Activated T-helper 2 cell treated with anti-CD3 and anti-CD28 coated beads, Interferon-gamma antibody, Interleukin-2, Interleukin-4, amounts not matched to agents 10 μg/mL and 5 μg/mL and 100 μg/mL, durations not matched to agents 14 hours and 24 hours and 36 hours (primary cell): ENCODE results near the gene TRAF5. TPM values are rescaled to one million over a fixed set of nuclear protein-coding genes. Genes with fewer than 3 reads are reported as not detected.

Experiments used
- DNase-seq: peaks from one replicate; pipeline ENCODE4 v3.0.0; 2021; ENCODE audit warnings: low spot score
- H3K27ac Mint-ChIP-seq: one replicate; pipeline ENCODE4 v1.8.0; 2021; ENCODE audit warnings: mixed read lengths
- H3K27me3 Mint-ChIP-seq: one replicate; pipeline ENCODE4 v1.8.0; 2021; ENCODE audit warnings: low read depth, mixed read lengths
- H3K36me3 Mint-ChIP-seq: one replicate; pipeline ENCODE4 v1.8.0; 2021; ENCODE audit warnings: low read depth, mixed read lengths
- H3K4me1 Mint-ChIP-seq: one replicate; pipeline ENCODE4 v1.8.0; 2021; ENCODE audit warnings: low read depth, mixed read lengths
- H3K4me3 Mint-ChIP-seq: one replicate; pipeline ENCODE4 v1.8.0; 2021; ENCODE audit warnings: low read depth, mild to moderate bottlenecking, moderate library complexity, mixed read lengths
- H3K9me3 Mint-ChIP-seq: one replicate; pipeline ENCODE4 v1.8.0; 2021; ENCODE audit warnings: mixed read lengths
- intact Hi-C: fragments of 100-400 bp; cut with micrococcal nuclease; formaldehyde crosslinking; loops from one replicate; pipeline ENCODE4 v1.15.1; 2023
- total RNA-seq: library from RNA; stranded (reverse); gene quantifications from 2 replicates; pipeline ENCODE4 v1.2.3, GENCODE V29; 2022

The TRAF5 gene
- total RNA-seq: 63.8 and 64.6 TPM in 2 replicates

GRCh38 chr1:211326528-211327345 is at the start of gene TRAF5:
TRAF5 (plus strand) TSS chr1:211326833; CDS start chr1:211353240, 26,407 bp downstream.
- Mint-ChIP-seq H3K4me3 (peak within 1 kb of the TSS; percentile 92), H3K27ac (peak within 1 kb of the TSS; percentile 96), H3K27me3 (no peaks in the 10 kb centered on the region), H3K4me1 (peaks cover 76% of the 10 kb centered on the region), H3K9me3 (no peaks in the 10 kb centered on the region), H3K36me3 (peaks cover 36% of the 10 kb centered on the region)
- intact Hi-C loops: loop anchor here (5.0 kb wide), 1 partner anchor 506 kb away; the partner anchor contains the start of gene LPGAT1
- peak; percentile 46 for DNase-seq

GRCh38 chr1:211279340-211279739 is 47.3 kb upstream of the TRAF5 start:
- H3K4me1 Mint-ChIP-seq: peaks cover 2% of the 10 kb centered on the region
- intact Hi-C loops: no loop called here

GRCh38 chr1:211280910-211281309 is 45.7 kb upstream of the TRAF5 start:
- Mint-ChIP-seq H3K4me1 (peaks cover 2% of the 10 kb centered on the region), H3K27me3 (no peaks in the 10 kb centered on the region), H3K9me3 (no peaks in the 10 kb centered on the region), H3K4me3 (no peak overlapping the region), H3K36me3 (peaks cover 39% of the 10 kb centered on the region), H3K27ac (no peak overlapping the region)
- no peak for DNase-seq
- intact Hi-C loops: loop anchor here (1.0 to 2.0 kb wide), 4 partner anchors 16 to 42 kb away; partner anchors contain the start of gene RCOR3

More at GRCh38 chr1:211279340-211279739, 47.3 kb upstream of the TRAF5 start:
- no peaks in the 10 kb centered on the region for H3K9me3 Mint-ChIP-seq
- DNase-seq: no peak
- no peak overlapping the region for H3K4me3 Mint-ChIP-seq
- no peaks in the 10 kb centered on the region for H3K27me3 Mint-ChIP-seq
- peaks cover 31% of the 10 kb centered on the region for H3K36me3 Mint-ChIP-seq
- H3K27ac Mint-ChIP-seq: no peak overlapping the region

GRCh38 chr1:211281320-211282022 is 45.2 kb upstream of the TRAF5 start:
- Mint-ChIP-seq H3K4me3 (no peak overlapping the region), H3K27me3 (no peaks in the 10 kb centered on the region), H3K4me1 (peaks cover 2% of the 10 kb centered on the region), H3K36me3 (peaks cover 37% of the 10 kb centered on the region), H3K27ac (no peak overlapping the region), H3K9me3 (no peaks in the 10 kb centered on the region)
- DNase-seq: no peak
- intact Hi-C loops: loop anchor here (1.0 to 2.0 kb wide), 4 partner anchors 15 to 42 kb away; partner anchors contain the start of gene RCOR3

GRCh38 chr1:211282023-211282373 is 44.6 kb upstream of the TRAF5 start:
- no peak overlapping the region for H3K4me3 Mint-ChIP-seq
- H3K9me3 Mint-ChIP-seq: no peaks in the 10 kb centered on the region
- H3K27ac Mint-ChIP-seq: peak overlapping the region; percentile 71
- H3K36me3 Mint-ChIP-seq: peaks cover 42% of the 10 kb centered on the region
- H3K27me3 Mint-ChIP-seq: no peaks in the 10 kb centered on the region
- H3K4me1 Mint-ChIP-seq: peaks cover 3% of the 10 kb centered on the region
- DNase-seq: no peak
- intact Hi-C loops: no loop called here

GRCh38 chr1:211285196-211285595 is 41.4 kb upstream of the TRAF5 start:
- H3K4me3 Mint-ChIP-seq: no peak overlapping the region
- peaks cover 50% of the 10 kb centered on the region for H3K36me3 Mint-ChIP-seq

GRCh38 chr1:211287218-211287617 is 39.4 kb upstream of the TRAF5 start:
- H3K36me3 Mint-ChIP-seq: peaks cover 67% of the 10 kb centered on the region

More at GRCh38 chr1:211285196-211285595, 41.4 kb upstream of the TRAF5 start:
- DNase-seq: no peak
- Mint-ChIP-seq H3K4me1 (peaks cover 1% of the 10 kb centered on the region), H3K27ac (no peak overlapping the region), H3K9me3 (no peaks in the 10 kb centered on the region), H3K27me3 (no peaks in the 10 kb centered on the region)
- intact Hi-C loops: no loop called here

GRCh38 chr1:211292411-211292810 is 34.2 kb upstream of the TRAF5 start:
- Mint-ChIP-seq H3K27ac (no peak overlapping the region), H3K4me3 (no peak overlapping the region), H3K4me1 (peaks cover 16% of the 10 kb centered on the region), H3K27me3 (no peaks in the 10 kb centered on the region), H3K9me3 (no peaks in the 10 kb centered on the region), H3K36me3 (peaks cover 73% of the 10 kb centered on the region)
- intact Hi-C loops: no loop called here
- no peak for DNase-seq

More at GRCh38 chr1:211287218-211287617, 39.4 kb upstream of the TRAF5 start:
- DNase-seq: no peak
- H3K4me1 Mint-ChIP-seq: peaks cover 4% of the 10 kb centered on the region
- no peaks in the 10 kb centered on the region for H3K27me3 Mint-ChIP-seq
- H3K27ac Mint-ChIP-seq: no peak overlapping the region
- intact Hi-C loops: no loop called here
- H3K9me3 Mint-ChIP-seq: no peaks in the 10 kb centered on the region
- H3K4me3 Mint-ChIP-seq: no peak overlapping the region

- H3K27me3 Mint-ChIP-seq: no peaks in the 10 kb centered on the region
- no peak overlapping the region for H3K4me3 Mint-ChIP-seq
- DNase-seq: no peak
- peaks cover 26% of the 10 kb centered on the region for H3K4me1 Mint-ChIP-seq
- peaks cover 78% of the 10 kb centered on the region for H3K36me3 Mint-ChIP-seq
- no peaks in the 10 kb centered on the region for H3K9me3 Mint-ChIP-seq
- intact Hi-C loops: loop anchor here (2.0 kb wide), 2 partner anchors 16 to 26 kb away; no protein-coding TSS in a partner anchor
- peak overlapping the region; percentile 75 for H3K27ac Mint-ChIP-seq
Measured at GRCh38 chr1:211296396-211296795, 30.2 kb upstream of the TRAF5 start.

GRCh38 chr1:211305044-211305443 is 21.6 kb upstream of the TRAF5 start:
- Mint-ChIP-seq H3K36me3 (peaks cover 57% of the 10 kb centered on the region), H3K27ac (peak overlapping the region; percentile 77), H3K4me3 (no peak overlapping the region), H3K27me3 (no peaks in the 10 kb centered on the region), H3K9me3 (no peaks in the 10 kb centered on the region), H3K4me1 (peaks cover 38% of the 10 kb centered on the region)
- intact Hi-C loops: loop anchor here (1.0 to 2.0 kb wide), 2 partner anchors 18 to 24 kb away; no protein-coding TSS in a partner anchor
- DNase-seq: no peak

GRCh38 chr1:211309617-211310016 is 17.0 kb upstream of the TRAF5 start:
- intact Hi-C loops: no loop called here
- H3K9me3 Mint-ChIP-seq: no peaks in the 10 kb centered on the region
- peaks cover 22% of the 10 kb centered on the region for H3K4me1 Mint-ChIP-seq
- H3K36me3 Mint-ChIP-seq: peaks cover 49% of the 10 kb centered on the region
- H3K27me3 Mint-ChIP-seq: no peaks in the 10 kb centered on the region
- H3K27ac Mint-ChIP-seq: no peak overlapping the region
- H3K4me3 Mint-ChIP-seq: no peak overlapping the region
- no peak for DNase-seq

GRCh38 chr1:211313392-211313791 is 13.2 kb upstream of the TRAF5 start:
- H3K4me3 Mint-ChIP-seq: no peak overlapping the region
- no peaks in the 10 kb centered on the region for H3K9me3 Mint-ChIP-seq
- intact Hi-C loops: no loop called here
- peaks cover 40% of the 10 kb centered on the region for H3K36me3 Mint-ChIP-seq
- no peaks in the 10 kb centered on the region for H3K27me3 Mint-ChIP-seq
- H3K27ac Mint-ChIP-seq: no peak overlapping the region
- peaks cover 15% of the 10 kb centered on the region for H3K4me1 Mint-ChIP-seq
- no peak for DNase-seq
